ENCODE data around the gene SEMA5A. TPM values are rescaled to one million over a fixed set of nuclear protein-coding genes. Genes with fewer than 3 reads are reported as not detected.

The SEMA5A gene
- polyA plus RNA-seq, 3 donors = not detected

DNA sequence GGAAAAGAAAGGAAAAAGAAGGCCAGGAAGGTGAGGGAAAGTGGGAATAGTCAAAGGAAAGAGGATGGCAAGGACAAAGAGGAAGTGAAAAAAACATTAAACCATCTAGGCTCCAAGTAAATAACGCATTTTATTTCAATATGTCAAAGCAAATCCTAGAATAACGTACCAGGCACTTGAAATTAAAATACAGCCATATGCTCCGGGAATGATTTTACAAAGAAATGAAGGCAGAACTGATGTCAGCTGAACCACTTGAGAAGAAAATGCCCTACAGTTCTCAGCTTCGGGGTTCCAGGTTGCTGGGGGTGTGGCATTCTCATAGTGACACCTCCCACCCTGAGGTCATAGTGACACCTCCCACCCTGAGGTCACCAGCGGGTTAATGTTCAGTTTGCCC, 281.6 kb downstream of the SEMA5A start:
- peaks cover 0 to 5% of the 10 kb centered on the region in 2 donors for H3K9me3 ChIP-seq (replicated peaks in 1 of 2; ENCODE audit: control insufficient read depth in 1 of 2, insufficient read depth in 1 of 2, low read length in 2 of 2)
- no peak overlapping the region for H3K27ac ChIP-seq (ENCODE audit: low read depth in 1 of 2, low read length in 2 of 2)
- TF ChIP-seq, protein P1, sequence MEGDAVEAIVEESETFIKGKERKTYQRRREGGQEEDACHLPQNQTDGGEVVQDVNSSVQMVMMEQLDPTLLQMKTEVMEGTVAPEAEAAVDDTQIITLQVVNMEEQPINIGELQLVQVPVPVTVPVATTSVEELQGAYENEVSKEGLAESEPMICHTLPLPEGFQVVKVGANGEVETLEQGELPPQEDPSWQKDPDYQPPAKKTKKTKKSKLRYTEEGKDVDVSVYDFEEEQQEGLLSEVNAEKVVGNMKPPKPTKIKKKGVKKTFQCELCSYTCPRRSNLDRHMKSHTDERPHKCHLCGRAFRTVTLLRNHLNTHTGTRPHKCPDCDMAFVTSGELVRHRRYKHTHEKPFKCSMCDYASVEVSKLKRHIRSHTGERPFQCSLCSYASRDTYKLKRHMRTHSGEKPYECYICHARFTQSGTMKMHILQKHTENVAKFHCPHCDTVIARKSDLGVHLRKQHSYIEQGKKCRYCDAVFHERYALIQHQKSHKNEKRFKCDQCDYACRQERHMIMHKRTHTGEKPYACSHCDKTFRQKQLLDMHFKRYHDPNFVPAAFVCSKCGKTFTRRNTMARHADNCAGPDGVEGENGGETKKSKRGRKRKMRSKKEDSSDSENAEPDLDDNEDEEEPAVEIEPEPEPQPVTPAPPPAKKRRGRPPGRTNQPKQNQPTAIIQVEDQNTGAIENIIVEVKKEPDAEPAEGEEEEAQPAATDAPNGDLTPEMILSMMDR (IDR thresholded peaks at IDR 0.05) = no peak
- no peaks in the 10 kb centered on the region for H3K79me2 ChIP-seq (ENCODE audit: insufficient read depth, low read length)
- no peaks in the 10 kb centered on the region for H3K4me1 ChIP-seq (ENCODE audit: control insufficient read depth in 1 of 2, insufficient read depth in 2 of 2, low read length in 2 of 2)
- no peaks in the 10 kb centered on the region for H4K20me1 ChIP-seq (ENCODE audit: insufficient read depth, low read length)
- Mint-ChIP-seq H3K27me3 (ENCODE audit: low read depth in 3 of 3) (peaks cover 0 to 1% (median 0%) of the 10 kb centered on the region in 3 donors), H3K27ac (no peak overlapping the region), H3K36me3 (no peaks in the 10 kb centered on the region), H3K4me1 (no peaks in the 10 kb centered on the region), H3K9me3 (peaks cover 0 to 11% (median 2%) of the 10 kb centered on the region in 7 donors), H3K4me3 (no peak overlapping the region)
- no peak overlapping the region for H3K4me2 ChIP-seq (replicated peaks; ENCODE audit: extremely low read depth, low read length, poor library complexity, severe bottlenecking)
- no peaks in the 10 kb centered on the region for H3K27me3 ChIP-seq (ENCODE audit: control insufficient read depth in 2 of 2, insufficient read depth in 2 of 2, low read length in 2 of 2)
- H2AFZ ChIP-seq (ENCODE audit: insufficient read depth, low read depth, low read length, poor library complexity, severe bottlenecking) = no peak overlapping the region
- intact Hi-C loops (cut with micrococcal nuclease) = no loop called here
- 80% methylated on average over 1 of the region's 5 CpGs for WGBS (ENCODE audit: insufficient coverage)
- no peak for DNase-seq
- H3K36me3 ChIP-seq (replicated peaks in 1 of 2; ENCODE audit: control insufficient read depth in 1 of 2, insufficient read depth in 2 of 2, low read length in 2 of 2) = no peaks in the 10 kb centered on the region
- no peak overlapping the region for H3K9ac ChIP-seq (ENCODE audit: insufficient read depth, low read length, poor library complexity, severe bottlenecking)
- no peak overlapping the region for H3K4me3 ChIP-seq (replicated peaks in 1 of 3; ENCODE audit: low read depth in 2 of 3, low read length in 3 of 3)

DNA sequence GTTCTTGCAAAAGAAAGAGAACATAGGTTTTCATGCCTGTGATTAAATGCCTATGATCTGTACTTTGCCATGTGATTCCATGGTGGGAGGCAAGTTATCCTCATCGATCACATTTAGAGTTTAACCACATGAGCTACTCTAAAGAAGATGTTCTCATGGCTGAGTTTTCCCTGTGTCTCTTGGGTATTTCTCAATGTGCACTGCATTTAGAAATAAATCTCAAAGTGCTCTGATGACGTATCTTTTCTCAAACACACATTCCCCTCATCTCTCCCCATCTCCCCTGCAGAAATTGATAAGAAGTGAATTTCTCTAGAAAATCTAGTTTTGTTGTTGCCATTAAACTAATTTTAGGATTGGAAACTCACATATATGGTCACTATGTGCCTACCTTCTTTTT, 282.2 kb downstream of the SEMA5A start:
- H3K27me3 Mint-ChIP-seq (ENCODE audit: low read depth in 3 of 3) = peaks cover 0 to 1% (median 0%) of the 10 kb centered on the region in 3 donors
- no peak overlapping the region for H3K4me3 Mint-ChIP-seq
- no peak overlapping the region for H3K27ac ChIP-seq (ENCODE audit: low read depth in 1 of 2, low read length in 2 of 2)
- no peak overlapping the region for H3K4me2 ChIP-seq (replicated peaks; ENCODE audit: extremely low read depth, low read length, poor library complexity, severe bottlenecking)
- H3K4me1 Mint-ChIP-seq = no peaks in the 10 kb centered on the region
- intact Hi-C loops (cut with micrococcal nuclease) = no loop called here
- H3K27ac Mint-ChIP-seq = no peak overlapping the region
- peaks cover 4 to 5% of the 10 kb centered on the region in 2 donors for H3K9me3 ChIP-seq (replicated peaks in 1 of 2; ENCODE audit: control insufficient read depth in 1 of 2, insufficient read depth in 1 of 2, low read length in 2 of 2)
- TF ChIP-seq, protein P1 (IDR thresholded peaks at IDR 0.05) = no peak
- no peak overlapping the region for H3K9ac ChIP-seq (ENCODE audit: insufficient read depth, low read length, poor library complexity, severe bottlenecking)
- no peaks in the 10 kb centered on the region for H3K36me3 ChIP-seq (replicated peaks in 1 of 2; ENCODE audit: control insufficient read depth in 1 of 2, insufficient read depth in 2 of 2, low read length in 2 of 2)
- H3K4me3 ChIP-seq (replicated peaks in 1 of 3; ENCODE audit: low read depth in 2 of 3, low read length in 3 of 3) = no peak overlapping the region
- H3K4me1 ChIP-seq (ENCODE audit: control insufficient read depth in 1 of 2, insufficient read depth in 2 of 2, low read length in 2 of 2) = no peaks in the 10 kb centered on the region
- H3K27me3 ChIP-seq (ENCODE audit: control insufficient read depth in 2 of 2, insufficient read depth in 2 of 2, low read length in 2 of 2) = no peaks in the 10 kb centered on the region
- peaks cover 0 to 11% (median 2%) of the 10 kb centered on the region in 7 donors for H3K9me3 Mint-ChIP-seq
- H2AFZ ChIP-seq (ENCODE audit: insufficient read depth, low read depth, low read length, poor library complexity, severe bottlenecking) = no peak overlapping the region
- no CpG with 5 or more reads among the region's 2 CpGs for WGBS (ENCODE audit: insufficient coverage)
- H4K20me1 ChIP-seq (ENCODE audit: insufficient read depth, low read length) = no peaks in the 10 kb centered on the region
- H3K36me3 Mint-ChIP-seq = no peaks in the 10 kb centered on the region
- H3K79me2 ChIP-seq (ENCODE audit: insufficient read depth, low read length) = no peaks in the 10 kb centered on the region
- no peak for DNase-seq
